HG03060 (cell line): ENCODE data around the gene MMP8.

Experiments used
- ATAC-seq: cut with Tn5 transposase; IDR thresholded peaks from one replicate; pipeline ENCODE4 v1.9.1; 2021; ENCODE audit warnings: low read depth, moderate number of reproducible peaks; ENCODE audit not compliant: unreplicated experiment

The MMP8 gene

GRCh38 chr11:102664001-102664752 is 60.6 kb downstream of the MMP8 start:
- no peak for ATAC-seq

GRCh38 chr11:102662607-102663006 is 62.1 kb downstream of the MMP8 start:
- no peak for ATAC-seq
